Prostate gland (tissue), 2 donors: ENCODE measurements around the gene NFATC1.

Source experiments
- CTCF ChIP-seq, 4 experiments: fragments of 200-600 bp in 2 of 4; fragments of 450-650 bp in 2 of 4; sonication (generic) in 2 of 4; IDR thresholded peaks; 1 replicate in 3 of 4; 2 replicates in 1 of 4; pipeline ENCODE4 v1.5.1; 2016 to 2019; ENCODE audit warnings: antibody characterized with exemption in 4 of 4, mild to moderate bottlenecking in 2 of 4, moderate library complexity in 2 of 4
- POLR2A ChIP-seq: fragments of 450-650 bp; IDR thresholded peaks from one replicate; pipeline ENCODE4 v1.6.1; 2016; ENCODE audit warnings: antibody characterized with exemption, mild to moderate bottlenecking

GRCh38 chr18:79489899-79490625 lies 94.3 kb downstream of the NFATC1 start:
- TF ChIP-seq CTCF (IDR thresholded peaks at IDR 0.05) (no peak), POLR2A (no peak)
